Stimulated activated CD4-positive, alpha-beta T cell treated with anti-CD3 and anti-CD28 coated beads, Interleukin-15, amount 100 ng/mL, for 48 hours (primary cell): ENCODE measurements around the gene TEX13D.
"Not testable (repeated sequence)": the region's sequence is repeated elsewhere in the genome, so short reads cannot be mapped to it uniquely, and the experiment has no call there.

Experiments
- DNase-seq, 2 donors: peaks; one replicate each; pipeline ENCODE4 v3.0.0-alpha.2; 2020; ENCODE audit warnings: low read depth in 2 of 2

TEX13D gene

DNA sequence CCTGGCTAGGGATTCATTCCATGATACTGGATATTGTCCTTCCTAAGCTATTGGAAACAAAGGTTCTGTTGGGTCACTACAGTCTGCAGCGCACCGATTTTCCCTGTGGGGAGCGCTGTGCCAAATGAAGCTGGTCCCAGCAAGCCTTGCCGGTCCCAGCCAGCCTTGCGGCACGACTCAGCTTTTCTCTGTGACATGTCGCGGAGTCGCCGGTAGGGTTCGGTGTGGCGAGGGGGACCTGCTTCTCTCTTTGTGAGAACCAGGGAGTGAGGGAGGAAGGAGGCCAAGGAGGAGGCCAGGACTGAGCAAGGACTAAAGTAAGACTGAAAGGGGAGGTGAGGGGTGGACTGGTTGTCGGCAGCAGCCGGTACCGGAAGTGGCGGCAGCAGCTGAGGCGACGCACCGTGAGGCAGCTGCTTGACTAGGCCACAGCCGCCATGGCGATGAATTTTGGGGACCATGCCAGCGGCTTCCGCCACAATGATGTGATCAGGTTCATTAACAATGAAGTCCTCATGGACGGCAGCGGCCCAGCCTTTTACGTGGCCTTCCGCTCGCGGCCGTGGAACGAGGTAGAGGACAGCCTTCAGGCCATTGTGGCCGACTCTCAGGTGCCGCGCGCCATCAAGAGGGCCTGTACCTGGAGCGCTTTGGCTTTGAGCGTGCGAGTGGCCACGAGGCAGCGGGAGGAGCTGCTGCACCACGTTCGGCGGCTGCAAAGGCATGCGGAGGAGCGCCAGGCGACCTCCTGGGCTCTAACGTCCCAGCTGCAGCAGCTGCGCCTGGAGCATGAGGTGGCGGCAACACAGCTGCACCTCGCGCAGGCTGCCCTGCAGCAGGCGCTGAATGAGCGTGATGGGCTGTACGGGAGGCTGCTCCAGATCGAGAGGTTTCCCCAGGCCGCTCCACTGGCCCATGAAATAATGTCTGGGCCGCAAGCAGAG, at the start of gene TEX13D:
TSS of gene TEX13D (plus strand) at position 180 of the 944 bp plus-strand sequence. CDS start at position 438, 258 bp downstream.
- DNase-seq = no peak

DNA sequence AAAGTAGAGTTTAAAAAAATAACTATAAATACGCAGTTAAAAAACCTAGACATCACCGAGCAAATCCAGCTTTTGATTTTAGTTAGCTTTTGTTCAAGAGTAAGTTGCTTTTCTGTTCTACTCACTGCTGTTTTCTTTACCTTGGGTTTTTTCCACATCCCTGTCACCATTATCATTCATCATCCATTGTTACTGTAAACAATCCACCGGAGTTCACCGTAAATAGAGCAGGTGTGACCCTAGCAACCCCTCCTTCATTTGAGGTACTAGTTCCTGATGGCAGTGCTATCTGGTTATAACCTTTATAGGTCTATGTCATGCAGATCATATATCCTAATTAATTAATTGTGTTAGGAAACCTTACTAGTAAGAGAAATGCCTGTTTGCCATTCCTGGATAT, 43.0 kb upstream of the TEX13D start:
- DNase-seq = no peak

DNA sequence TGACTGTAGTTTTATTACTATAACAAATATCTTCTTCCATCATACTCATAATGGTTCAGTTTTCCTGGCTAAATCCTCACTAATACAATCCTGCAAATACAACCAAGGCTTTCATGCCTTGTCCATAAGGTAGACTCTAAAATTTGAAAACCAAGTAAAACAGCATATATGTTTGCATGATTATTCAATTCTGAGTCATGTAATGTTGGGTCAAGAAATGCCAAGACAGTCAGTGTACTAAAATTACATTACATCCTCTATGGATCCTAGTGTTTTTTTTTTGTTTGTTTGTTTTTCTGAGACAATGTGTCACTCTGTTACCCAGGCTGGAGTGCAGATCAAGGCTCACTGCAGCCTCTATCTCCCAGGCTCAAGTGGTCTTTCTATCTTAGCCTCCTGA, 38.6 kb upstream of the TEX13D start:
- no peak for DNase-seq

DNA sequence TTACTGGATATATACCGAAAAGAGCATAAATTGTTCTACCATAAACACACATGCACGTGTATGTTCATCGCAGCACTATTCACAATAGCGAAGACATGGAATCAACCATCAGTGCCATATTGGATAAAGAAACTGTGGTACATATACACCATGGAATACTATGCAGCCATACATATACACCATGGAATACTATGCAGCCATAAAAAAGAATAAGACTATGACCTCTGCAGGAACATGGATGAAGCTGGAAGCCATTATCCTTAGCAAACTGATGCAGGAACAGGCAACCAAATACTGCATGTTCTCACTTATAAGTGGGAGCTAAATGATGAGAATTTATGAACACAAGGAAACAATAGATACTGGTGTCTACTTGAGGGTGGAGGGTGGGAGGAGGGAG, 33.1 kb upstream of the TEX13D start:
- DNase-seq = not testable (repeated sequence)

DNA sequence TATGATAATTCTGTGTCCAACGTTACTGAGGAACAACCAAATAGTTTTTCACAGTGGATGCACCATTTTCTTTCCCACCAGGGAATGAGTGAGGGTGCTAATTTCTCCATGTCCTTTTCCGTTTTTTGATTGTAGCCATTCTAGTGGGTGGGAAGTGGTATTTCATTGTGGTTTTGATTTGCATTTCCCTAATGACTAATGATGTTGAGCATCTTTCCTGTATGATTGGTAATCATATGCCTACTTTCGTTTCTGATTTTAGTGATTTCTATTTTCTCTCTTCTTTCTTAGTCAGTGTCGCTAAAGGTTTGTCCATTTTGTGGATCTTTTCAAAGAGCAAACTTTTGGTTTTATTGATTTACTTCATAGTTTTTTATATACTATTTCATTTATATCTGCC, 32.1 kb upstream of the TEX13D start:
- DNase-seq = no peak

DNA sequence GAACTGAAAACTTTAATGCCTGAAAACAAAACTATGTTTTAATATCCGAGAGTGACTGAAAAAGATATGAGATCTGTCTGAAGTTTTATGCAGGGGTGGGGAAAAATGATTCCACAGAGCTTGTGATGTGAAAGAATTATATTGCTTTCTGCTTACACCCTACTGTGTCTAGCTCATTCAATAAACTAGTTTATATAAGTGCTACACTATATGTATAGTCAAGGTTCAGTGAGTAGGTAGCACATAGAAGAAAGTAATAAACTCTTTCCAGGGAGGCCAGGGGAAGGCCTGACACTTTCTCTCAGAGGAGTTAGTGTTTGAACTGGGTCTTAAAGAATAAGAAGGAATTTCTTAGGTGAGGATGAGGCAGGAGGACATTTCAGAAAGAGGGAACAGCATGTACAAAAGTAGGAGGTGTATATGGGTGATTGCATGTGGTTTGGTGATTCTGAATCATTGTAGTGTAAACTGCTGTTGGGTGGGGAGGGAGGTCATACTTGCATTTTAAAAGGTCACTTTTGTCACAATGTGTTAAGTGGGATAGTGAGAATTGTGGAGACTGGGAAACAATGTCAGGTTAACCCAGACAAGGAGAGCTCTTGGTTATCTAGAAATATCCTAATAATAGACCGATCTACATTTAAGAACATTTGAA, 25.1 kb upstream of the TEX13D start:
- DNase-seq = no peak

DNA sequence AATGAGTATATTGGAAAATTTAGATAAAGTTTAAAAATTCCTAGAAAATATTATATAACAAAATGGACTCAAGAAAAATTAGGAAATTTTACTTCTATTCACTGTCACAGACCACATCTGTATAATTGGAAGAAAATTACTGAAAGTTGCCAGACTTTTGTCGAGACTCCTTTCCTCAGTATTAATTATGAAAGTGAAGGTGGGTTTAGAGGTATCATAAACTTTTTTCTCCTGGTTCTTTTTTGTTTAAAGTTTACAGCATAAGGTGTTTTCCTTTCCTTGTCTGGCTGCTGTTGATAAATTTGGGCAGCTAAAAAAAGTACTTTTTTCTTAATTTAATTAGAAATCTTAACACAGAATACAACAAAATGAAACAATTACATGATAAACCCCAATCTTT, 6.7 kb upstream of the TEX13D start:
- no peak for DNase-seq

DNA sequence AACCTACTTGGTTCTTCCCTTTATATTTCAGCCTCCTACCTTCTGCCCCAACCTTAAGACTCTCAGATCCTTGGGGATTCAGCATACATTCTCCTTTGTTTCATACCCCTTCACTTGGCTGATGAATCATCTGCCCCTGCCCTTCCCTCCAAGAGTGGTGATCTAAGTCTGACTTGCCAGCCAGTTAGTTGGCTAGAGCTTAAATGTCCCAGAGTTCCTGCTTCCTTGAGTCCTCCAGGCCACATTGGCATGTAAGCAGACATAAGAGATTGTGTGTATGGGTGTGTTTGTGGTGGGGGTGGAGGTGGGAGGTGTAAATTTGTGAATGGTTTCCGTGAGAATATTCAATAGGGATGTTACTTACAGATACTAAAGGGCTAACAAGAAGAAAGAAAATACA, 3.7 kb upstream of the TEX13D start:
- no peak for DNase-seq

DNA sequence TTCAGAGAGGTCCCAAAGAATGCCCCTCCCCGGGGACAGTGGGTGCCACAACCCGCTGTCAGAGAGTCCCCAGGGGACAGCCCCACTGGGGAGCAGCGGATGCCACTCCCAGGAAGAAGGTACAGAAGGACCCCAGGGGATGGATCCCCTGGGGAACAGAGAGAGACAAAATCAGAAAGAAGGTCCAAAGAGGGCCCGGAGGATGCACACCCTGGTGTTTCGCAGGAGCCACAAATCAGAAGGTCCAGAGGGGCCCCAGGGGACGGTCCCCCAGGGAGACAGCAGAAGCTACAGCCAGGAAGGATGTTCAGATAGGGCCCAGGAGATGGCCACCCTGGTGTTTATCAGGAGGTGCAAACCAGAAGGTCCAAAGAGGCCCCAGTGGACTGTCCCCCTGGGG, 1.4 kb downstream of the TEX13D start:
- no peak for DNase-seq

DNA sequence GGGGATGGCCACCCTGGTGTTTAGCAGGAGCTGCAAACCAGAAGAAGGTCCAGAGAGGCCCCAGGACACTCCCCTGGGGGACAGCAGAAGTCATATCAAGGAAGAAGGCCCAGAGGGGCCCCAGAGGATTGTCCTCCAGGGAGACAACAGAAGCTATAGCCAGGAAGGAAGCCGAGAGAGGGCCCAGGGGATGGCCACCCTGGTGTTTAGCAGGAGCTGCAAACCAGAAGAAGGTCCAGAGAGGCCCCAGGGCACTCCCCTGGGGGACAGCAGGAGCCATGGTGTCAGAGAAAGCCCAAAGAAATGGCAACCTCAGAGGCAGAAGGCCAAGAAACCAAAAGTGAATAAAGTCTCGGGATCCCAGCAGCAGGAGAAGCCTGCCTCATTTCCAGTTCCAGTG, 2.1 kb downstream of the TEX13D start:
- DNase-seq = not testable (repeated sequence)

DNA sequence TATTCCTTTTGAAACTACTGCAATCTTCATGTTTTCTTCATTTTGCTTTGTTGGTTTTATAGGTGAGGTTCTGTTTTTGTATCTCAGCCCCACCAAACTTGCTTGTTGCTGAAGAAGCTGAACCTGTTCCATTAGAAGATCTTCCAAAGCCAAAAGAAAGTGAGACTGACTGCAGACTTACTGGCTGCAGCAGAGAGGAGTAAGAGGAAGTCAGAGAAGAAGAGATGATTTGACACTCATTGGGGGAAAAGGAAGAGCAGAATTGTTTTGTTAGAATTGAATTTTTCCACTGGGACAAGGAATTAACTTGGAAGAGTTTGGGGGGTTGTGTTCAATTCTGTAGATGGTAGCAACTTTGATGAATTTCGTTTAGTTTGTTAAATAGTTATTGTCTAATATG, 3.1 kb downstream of the TEX13D start:
- no peak for DNase-seq

DNA sequence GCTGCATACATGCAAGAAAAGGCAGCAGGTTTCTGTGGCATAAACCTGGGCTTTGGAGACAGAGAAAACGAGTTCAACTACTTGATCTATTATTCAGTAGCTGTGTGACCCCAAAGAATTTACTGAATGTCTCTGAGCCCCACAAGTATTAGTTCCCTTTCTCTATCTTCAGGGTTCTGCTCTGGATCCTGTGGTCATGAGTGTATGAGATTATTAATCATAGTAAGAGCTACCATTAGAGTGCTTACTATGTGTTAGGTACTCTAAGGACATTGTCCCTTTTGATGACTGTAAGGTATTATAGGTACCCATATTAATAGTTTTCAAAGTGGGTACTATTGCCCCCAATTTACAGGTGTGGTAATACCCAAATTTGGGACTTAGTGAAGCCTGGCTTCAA, 5.5 kb downstream of the TEX13D start:
- DNase-seq = no peak

DNA sequence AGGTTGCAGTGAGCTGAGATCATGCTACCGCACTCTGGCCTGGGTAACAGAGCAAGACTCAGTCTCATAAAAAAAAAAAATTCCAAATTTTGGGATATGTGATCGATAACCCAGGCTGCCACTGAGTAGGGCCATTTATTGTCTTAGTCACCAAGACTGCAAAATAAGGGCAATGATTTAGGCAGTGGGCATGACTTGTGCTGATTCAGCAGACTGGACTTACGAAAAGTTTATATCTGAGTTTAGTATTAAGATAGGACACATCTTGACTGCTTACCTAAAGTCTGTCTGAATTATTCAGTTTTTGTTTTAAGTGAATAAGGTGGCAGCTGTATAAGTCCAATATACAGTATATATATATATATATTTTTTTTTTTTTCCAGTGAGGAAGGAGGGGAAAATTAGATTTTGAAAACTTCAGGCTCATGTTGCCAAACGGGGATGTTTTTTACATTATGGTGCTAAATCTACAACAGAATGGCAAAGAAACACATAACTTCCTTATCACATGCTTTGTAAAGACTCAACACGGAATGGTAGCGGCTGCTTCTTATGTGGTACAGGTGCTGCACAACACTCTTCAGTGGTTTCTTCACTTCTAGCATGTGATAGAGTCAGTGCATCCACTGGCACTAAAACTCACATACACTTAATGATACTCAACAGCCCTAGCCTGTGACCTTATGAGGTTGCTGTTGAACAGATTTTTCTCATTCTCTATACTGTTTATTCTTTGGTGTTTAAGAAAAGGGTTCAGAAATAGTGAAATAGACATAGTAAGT, 6.5 kb downstream of the TEX13D start:
- DNase-seq = no peak

DNA sequence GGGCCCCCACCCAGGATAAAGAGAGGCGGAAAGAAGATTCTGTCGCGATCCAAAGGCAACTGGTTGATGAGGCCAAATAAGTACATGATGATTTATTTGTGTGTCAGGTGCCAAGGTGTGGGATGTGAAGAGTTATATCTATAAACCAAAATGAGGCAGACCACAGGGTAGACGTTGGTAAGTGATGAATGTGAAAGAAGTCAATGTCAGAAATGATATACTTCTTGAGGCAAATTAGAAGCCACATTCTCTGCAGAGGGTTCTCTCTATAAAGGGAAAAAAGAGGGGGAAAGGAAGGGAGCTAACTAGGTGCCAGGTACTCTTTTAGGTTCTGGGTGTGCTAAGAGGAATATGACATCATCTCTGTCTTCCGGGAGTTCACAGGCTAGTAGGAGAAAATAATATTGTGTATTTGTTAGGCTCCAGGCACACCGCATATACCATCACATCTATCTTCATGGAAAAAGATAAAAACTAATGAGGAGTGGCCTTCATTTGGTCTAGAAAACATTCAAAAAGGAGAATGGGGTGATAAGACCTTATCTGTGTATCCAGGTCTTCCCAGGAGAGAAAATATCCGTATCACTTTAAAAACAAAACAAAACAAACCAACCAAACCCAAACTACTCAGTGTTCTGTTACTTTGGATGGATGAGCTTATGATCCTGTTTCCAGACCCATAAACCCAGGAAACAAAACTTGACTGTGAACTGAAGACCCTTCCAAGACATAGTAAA, 9.1 kb downstream of the TEX13D start:
- no peak for DNase-seq

DNA sequence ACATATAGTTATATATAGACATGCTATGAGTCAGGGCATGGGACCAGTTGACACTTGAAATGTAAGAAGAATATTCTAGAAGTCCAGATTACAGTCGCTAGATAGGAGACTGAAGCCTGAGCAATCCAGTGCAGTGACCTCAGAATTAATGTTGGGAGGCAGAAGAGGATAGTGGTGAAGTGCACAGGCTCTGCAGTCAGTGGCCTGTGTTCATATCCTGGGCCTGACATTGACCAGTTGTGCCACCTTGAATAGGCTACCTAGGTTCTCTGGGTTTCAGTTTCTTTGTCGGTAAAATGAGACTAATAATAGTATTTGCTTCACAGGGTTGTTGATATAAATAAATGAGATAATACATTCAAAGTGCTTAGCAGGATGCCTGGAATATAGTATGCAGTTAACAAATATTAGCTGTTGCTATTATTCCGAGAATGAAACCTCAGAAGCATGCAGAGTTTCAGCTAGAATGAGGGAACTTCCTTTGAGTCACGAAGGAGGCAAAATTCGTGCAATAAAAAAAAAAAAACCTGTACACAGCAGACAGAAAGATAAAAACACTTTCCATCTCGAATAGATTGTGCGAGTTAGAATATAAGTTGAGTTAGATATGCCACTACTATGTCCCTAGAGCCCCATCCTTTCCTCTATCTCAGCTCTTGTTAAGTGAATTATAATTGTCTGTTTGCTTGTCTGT, 9.9 kb downstream of the TEX13D start:
- DNase-seq = no peak

DNA sequence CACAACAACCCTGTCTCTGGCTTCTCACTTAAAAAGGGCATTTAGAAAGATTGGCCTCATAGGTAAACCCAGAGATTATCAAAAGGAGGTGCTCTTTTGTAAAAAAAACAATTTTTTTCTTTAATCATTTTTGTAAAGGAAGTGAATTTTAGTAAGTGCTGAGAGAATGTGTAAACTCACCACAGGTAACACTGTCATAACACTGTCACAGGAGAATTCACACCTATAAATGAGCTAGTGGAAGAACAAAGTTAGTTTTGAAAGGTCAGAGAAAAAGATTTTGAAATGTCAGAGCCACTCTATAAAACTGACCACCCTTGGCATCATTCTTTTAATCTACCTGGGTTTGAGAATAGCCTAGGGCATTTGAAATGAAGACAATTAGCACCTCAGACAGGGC, 10.6 kb downstream of the TEX13D start:
- no peak for DNase-seq

DNA sequence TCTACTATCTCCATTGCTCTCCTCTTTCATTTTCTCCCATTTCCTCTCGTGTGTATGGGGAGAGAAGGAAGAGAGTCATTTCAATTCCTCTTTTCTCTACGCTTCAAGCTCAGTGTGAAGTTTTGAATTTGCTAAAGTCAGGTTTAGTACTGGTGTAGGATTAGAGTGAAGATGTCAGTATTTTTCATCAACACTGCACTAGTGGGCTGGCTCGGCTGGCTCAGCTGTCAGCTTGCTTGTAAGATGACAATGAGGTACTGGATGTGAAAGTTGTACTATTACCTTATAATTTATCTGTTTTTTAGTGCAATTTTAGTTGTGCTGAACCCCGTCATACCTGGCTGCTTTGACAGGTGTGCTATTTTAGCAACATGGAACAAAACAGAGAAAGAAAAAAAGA, 11.8 kb downstream of the TEX13D start:
- DNase-seq = no peak

DNA sequence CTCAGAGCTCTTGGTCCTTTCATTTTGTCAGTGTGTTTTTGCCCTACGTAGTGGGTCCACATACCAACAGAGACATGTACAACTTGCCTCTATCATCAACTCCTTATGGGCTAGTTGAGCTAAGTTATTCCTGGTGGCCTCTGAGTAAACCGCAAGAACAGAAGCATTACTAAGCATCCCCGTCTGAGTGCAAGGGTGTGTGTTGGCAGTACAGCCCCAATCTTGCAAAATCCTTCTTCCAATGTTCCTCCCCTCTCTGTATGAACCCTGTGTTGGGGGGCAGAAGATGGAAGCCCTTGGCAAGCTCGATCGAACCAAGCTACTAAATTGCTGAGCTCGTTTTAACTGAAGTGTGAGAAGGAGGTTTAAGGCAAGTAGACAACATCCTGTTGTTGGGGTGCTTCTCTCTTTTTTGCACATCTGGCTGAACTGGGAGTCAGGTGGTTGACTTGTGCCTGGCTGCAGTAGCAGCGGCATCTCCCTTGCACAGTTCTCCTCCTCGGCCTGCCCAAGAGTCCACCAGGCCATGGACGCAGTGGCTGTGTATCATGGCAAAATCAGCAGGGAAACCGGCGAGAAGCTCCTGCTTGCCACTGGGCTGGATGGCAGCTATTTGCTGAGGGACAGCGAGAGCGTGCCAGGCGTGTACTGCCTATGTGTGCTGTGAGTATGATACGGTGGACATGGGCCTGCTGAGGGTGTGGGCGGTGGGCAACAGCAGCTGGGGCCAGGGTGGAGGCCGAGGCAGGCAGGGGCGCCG, 13.8 kb downstream of the TEX13D start, which contains the start of gene SH2D1A:
TSS of gene SH2D1A (plus strand) at position 447 of the 760 bp plus-strand sequence. CDS start at position 527, 80 bp downstream.
- DNase-seq = no peak

DNA sequence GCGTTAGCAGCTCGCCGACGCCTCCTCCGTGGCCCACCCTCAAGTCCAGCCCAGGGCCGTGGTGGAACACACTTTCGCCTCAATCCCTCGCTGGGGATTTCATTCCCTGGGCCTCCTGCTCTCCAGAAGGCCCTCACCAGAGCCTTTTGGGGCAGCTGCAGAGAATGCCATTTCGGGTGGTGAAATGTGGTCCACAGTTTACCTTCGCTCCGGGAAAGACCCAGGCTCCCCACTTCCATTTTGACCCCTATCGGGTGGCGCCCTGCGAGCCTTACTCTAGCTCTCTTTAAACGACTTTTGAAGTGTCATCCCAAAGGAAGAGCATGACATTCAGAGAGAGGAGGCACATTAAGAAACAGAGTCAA, 14.4 kb downstream of the TEX13D start:
- DNase-seq = no peak

DNA sequence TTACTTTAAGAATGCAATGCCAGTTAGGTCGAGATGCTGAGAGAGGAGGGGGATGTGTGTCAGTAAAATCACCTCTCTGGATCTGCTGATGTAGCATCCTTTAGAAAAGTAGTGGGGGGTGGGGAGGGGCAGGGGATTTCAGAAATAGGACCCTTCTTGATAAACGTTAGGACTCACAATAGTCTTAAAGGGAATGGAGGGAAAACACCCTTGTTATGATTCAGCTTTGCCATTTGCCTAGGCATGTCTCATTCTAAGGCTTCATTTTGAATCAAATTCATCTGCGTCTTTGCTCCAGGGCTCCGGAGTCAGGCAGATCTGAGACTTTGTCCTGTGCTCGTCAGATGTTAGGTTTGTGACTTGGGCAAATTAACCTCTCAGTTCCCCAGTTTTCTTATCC, 14.8 kb downstream of the TEX13D start:
- DNase-seq = no peak
